Panc1 (cell line): ENCODE measurements around the gene KCNIP4.

Experiments
- POLR2AphosphoS5 ChIP-seq: IDR thresholded peaks from 2 replicates; pipeline ENCODE4 v1.6.1; 2012; ENCODE audit warnings: mild to moderate bottlenecking, low read depth, low read length, moderate library complexity
- TCF7L2 ChIP-seq: IDR thresholded peaks from 2 replicates; pipeline ENCODE4 v1.6.1; 2011; ENCODE audit warnings: mild to moderate bottlenecking, low read depth, low read length, inconsistent platforms
- TF ChIP-seq, protein P1 (sequence below): fragments of 450-650 bp; IDR thresholded peaks from 2 replicates; pipeline ENCODE4 v1.5.1; 2017; ENCODE audit warnings: mild to moderate bottlenecking
- TF ChIP-seq, protein P2 (sequence below), 2 experiments: IDR thresholded peaks; 2 replicates each; pipeline ENCODE4 v1.6.1; 2011 to 2012; ENCODE audit warnings: low read depth in 2 of 2, control low read depth in 1 of 2, low read length in 1 of 2, mild to moderate bottlenecking in 1 of 2, moderate library complexity in 1 of 2; ENCODE audit not compliant: insufficient read depth in 1 of 2

DNA sequence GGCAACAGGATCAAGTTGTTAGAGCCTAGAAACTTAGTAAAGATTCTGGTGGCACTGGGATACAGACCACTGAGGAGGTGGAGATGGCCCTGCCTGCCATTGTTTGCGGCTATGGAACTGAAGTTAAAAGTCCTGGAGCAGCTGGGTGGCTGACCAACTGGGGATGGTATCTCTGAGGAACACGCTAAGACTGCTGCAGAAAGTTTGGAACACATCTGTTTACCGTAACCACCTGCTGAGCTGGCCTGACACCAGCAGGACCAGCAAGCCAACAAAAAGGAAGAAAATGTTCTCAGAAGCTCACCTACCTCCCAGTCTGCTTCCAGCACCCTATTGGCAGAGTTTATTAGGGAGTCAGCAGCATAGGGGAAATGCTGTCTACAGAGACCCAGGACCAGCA, 1265.7 kb downstream of the KCNIP4 start:
- TF ChIP-seq POLR2AphosphoS5 = no peak
- TF ChIP-seq, protein P1, sequence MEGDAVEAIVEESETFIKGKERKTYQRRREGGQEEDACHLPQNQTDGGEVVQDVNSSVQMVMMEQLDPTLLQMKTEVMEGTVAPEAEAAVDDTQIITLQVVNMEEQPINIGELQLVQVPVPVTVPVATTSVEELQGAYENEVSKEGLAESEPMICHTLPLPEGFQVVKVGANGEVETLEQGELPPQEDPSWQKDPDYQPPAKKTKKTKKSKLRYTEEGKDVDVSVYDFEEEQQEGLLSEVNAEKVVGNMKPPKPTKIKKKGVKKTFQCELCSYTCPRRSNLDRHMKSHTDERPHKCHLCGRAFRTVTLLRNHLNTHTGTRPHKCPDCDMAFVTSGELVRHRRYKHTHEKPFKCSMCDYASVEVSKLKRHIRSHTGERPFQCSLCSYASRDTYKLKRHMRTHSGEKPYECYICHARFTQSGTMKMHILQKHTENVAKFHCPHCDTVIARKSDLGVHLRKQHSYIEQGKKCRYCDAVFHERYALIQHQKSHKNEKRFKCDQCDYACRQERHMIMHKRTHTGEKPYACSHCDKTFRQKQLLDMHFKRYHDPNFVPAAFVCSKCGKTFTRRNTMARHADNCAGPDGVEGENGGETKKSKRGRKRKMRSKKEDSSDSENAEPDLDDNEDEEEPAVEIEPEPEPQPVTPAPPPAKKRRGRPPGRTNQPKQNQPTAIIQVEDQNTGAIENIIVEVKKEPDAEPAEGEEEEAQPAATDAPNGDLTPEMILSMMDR = no peak
- TF ChIP-seq, protein P2, sequence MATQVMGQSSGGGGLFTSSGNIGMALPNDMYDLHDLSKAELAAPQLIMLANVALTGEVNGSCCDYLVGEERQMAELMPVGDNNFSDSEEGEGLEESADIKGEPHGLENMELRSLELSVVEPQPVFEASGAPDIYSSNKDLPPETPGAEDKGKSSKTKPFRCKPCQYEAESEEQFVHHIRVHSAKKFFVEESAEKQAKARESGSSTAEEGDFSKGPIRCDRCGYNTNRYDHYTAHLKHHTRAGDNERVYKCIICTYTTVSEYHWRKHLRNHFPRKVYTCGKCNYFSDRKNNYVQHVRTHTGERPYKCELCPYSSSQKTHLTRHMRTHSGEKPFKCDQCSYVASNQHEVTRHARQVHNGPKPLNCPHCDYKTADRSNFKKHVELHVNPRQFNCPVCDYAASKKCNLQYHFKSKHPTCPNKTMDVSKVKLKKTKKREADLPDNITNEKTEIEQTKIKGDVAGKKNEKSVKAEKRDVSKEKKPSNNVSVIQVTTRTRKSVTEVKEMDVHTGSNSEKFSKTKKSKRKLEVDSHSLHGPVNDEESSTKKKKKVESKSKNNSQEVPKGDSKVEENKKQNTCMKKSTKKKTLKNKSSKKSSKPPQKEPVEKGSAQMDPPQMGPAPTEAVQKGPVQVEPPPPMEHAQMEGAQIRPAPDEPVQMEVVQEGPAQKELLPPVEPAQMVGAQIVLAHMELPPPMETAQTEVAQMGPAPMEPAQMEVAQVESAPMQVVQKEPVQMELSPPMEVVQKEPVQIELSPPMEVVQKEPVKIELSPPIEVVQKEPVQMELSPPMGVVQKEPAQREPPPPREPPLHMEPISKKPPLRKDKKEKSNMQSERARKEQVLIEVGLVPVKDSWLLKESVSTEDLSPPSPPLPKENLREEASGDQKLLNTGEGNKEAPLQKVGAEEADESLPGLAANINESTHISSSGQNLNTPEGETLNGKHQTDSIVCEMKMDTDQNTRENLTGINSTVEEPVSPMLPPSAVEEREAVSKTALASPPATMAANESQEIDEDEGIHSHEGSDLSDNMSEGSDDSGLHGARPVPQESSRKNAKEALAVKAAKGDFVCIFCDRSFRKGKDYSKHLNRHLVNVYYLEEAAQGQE (IDR thresholded peaks at IDR 0.05; ENCODE audit: insufficient read depth in 1 of 2, low read depth in 2 of 2, low read length in 1 of 2) = no peak
- no peak for TF ChIP-seq TCF7L2
